Stimulated activated naive CD4-positive, alpha-beta T cell treated with Interleukin-2 at 50 U/mL for 16 hours (primary cell): ENCODE data around the gene POTEH.
"Not testable (repeated sequence)": the region's sequence is repeated elsewhere in the genome, so short reads cannot be mapped to it uniquely, and the experiment has no call there.

Source experiments
- DNase-seq: peaks from one replicate; lab custom pipeline; 2025; lab: John Stamatoyannopoulos, UW

The POTEH gene

GRCh38 chr22:15689749-15690125, at the start of gene POTEH:
Gene POTEH (plus strand): TSS chr22:15690026. CDS start chr22:15690078, 52 bp downstream.
- not testable (repeated sequence) for DNase-seq

- DNase-seq: not testable (repeated sequence)
Measured at GRCh38 chr22:15642288-15642861, 47.5 kb upstream of the POTEH start.

GRCh38 chr22:15651954-15652353, 37.9 kb upstream of the POTEH start:
- not testable (repeated sequence) for DNase-seq

GRCh38 chr22:15652738-15653137, 37.1 kb upstream of the POTEH start:
- not testable (repeated sequence) for DNase-seq

- not testable (repeated sequence) for DNase-seq
Measured at GRCh38 chr22:15653241-15653640, 36.6 kb upstream of the POTEH start.

GRCh38 chr22:15661102-15661501, 28.7 kb upstream of the POTEH start:
- DNase-seq: not testable (repeated sequence)

- DNase-seq: not testable (repeated sequence)
Measured at GRCh38 chr22:15664682-15665081, 25.1 kb upstream of the POTEH start.

- not testable (repeated sequence) for DNase-seq
Measured at GRCh38 chr22:15665478-15665877, 24.3 kb upstream of the POTEH start.

- DNase-seq: not testable (repeated sequence)
Measured at GRCh38 chr22:15669430-15669829, 20.4 kb upstream of the POTEH start.

- DNase-seq: not testable (repeated sequence)
Measured at GRCh38 chr22:15679702-15680101, 10.1 kb upstream of the POTEH start.

- DNase-seq: not testable (repeated sequence)
Measured at GRCh38 chr22:15684115-15684514, 5.7 kb upstream of the POTEH start.

GRCh38 chr22:15684695-15685094, 5.1 kb upstream of the POTEH start:
- not testable (repeated sequence) for DNase-seq

- not testable (repeated sequence) for DNase-seq
Measured at GRCh38 chr22:15685641-15686040, 4.2 kb upstream of the POTEH start.

GRCh38 chr22:15687086-15687485, 2.7 kb upstream of the POTEH start:
- not testable (repeated sequence) for DNase-seq

- not testable (repeated sequence) for DNase-seq
Measured at GRCh38 chr22:15687676-15688075, 2.1 kb upstream of the POTEH start.

- DNase-seq: not testable (repeated sequence)
Measured at GRCh38 chr22:15688090-15688489, 1.7 kb upstream of the POTEH start.

GRCh38 chr22:15689012-15689748, 646 bp upstream of the POTEH start:
- not testable (repeated sequence) for DNase-seq

GRCh38 chr22:15713600-15713999, 23.8 kb downstream of the POTEH start:
- not testable (repeated sequence) for DNase-seq

GRCh38 chr22:15714125-15714524, 24.3 kb downstream of the POTEH start:
- DNase-seq: not testable (repeated sequence)

- DNase-seq: not testable (repeated sequence)
Measured at GRCh38 chr22:15721884-15722283, 32.1 kb downstream of the POTEH start.

- not testable (repeated sequence) for DNase-seq
Measured at GRCh38 chr22:15729209-15729917, 39.5 kb downstream of the POTEH start.

- not testable (repeated sequence) for DNase-seq
Measured at GRCh38 chr22:15731023-15731422, 41.2 kb downstream of the POTEH start.

- not testable (repeated sequence) for DNase-seq
Measured at GRCh38 chr22:15734411-15734810, 44.6 kb downstream of the POTEH start.
